HG03521 (cell line): ENCODE measurements around the gene TMEM60.

Experiments used
- ATAC-seq: cut with Tn5 transposase; IDR thresholded peaks from one replicate; pipeline ENCODE4 v1.9.1; 2021; ENCODE audit warnings: mild to moderate bottlenecking, moderate library complexity; ENCODE audit not compliant: unreplicated experiment

Gene TMEM60

DNA sequence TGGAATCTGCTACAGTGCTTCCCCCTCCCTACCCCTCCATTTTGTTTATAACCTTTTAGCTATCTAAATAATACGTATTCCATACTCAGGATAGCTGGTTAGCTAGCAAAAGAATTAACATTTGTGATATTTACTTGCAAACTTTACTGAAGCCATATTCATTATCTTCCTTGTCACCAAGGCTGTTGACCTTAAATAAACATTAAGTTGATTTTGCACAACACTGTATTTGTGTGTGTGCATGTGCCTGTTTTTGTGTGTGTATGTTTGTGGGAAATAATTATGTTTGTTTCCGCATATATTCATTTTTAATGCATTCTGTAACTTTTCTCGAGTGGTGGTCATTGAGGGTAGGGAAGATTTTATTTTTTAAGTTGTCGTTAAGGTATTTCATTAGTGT is 15.9 kb downstream of the TMEM60 start:
- ATAC-seq: no peak

DNA sequence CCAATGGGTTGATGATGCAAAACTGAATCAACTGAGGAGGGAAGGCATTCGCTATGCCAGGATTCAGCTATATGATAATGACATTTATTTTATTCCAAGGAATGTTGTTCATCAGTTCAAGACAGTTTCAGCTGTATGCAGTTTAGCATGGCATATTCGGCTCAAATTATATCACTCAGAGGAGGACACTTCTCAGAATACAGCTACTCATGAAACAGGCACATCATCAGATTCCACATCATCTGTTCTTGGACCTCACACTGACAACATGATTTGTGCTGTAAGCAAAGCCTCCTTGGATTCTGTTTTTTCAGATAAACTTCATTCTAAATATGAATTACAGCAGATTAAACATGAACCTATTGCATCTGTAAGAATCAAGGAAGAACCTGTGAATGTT is 19.7 kb downstream of the TMEM60 start:
- no peak for ATAC-seq

DNA sequence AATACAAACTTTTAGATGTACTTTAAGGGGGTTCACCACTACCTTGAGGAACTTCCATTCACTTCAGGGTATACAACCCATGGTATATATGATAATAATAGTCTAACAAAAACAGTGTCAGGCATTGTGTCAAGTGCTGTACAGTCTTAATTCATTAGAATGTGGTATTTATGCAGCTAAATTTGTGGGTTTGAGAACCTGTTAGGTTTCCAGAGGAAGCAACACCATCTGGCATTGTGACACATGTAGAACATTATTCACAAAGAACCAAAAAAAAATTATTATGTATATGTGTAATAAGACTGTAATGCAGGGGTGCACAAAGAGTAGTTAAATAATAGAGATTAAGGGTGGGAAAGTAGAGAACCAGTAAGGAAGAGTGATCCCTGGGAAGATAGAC is 26.3 kb downstream of the TMEM60 start:
- ATAC-seq: no peak

DNA sequence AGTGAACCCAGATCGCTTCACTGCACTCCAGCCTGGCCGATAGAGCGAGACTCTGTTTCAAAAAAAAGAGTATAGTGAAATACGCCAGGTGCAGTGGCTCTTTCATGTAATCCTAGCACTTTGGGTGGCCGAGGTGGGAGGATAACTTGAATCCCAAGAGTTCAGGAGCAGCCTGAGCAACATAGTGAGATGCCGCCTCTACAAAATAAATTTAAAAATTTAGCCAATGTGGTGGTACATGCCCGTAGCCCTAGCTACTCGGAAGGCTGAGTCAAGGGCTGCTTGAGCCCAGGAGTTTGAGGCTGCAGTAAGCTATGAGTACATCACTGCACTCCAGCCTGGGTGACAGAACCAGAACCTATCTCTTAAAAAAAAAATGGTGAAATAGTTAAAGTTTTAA is 27.9 kb downstream of the TMEM60 start:
- no peak for ATAC-seq

DNA sequence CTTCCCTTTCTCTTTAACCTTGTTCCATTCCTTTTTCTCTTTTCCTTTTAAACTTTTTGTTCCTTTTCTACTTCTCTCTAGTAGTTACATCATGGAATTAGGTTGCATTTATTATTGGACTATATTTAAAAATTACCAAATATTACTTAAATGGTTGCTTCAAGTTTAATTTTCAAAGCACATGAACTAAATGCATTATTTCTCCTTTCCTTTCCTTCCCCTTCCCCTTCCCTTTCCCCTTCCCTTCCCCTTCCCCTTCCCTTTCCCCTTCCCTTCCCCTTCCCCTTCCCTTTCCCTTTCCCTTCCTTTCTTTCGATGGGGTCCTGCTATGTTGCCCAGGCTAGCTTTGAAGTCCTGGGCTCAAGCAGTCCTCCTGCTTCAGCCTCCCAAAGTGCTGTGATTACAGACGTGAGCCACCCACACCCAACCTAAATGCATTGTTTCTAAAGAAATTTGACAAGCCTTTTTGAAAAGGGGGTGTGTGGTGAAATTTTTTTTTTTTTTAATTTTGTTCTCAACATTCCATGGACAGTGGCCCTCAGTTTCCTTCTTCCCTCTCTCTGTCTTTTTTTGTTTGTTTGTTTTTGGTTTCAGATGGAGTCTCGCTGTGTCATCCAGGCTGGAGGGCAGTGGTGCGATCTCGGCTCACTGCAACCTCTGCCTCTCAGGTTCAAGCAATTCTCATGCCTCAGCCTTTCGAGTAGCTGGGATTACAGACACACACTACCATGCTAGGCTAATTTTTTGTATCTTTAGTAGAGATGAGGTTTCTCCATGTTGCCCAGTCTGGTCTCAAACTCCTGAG is 31.2 kb downstream of the TMEM60 start:
- no peak for ATAC-seq

DNA sequence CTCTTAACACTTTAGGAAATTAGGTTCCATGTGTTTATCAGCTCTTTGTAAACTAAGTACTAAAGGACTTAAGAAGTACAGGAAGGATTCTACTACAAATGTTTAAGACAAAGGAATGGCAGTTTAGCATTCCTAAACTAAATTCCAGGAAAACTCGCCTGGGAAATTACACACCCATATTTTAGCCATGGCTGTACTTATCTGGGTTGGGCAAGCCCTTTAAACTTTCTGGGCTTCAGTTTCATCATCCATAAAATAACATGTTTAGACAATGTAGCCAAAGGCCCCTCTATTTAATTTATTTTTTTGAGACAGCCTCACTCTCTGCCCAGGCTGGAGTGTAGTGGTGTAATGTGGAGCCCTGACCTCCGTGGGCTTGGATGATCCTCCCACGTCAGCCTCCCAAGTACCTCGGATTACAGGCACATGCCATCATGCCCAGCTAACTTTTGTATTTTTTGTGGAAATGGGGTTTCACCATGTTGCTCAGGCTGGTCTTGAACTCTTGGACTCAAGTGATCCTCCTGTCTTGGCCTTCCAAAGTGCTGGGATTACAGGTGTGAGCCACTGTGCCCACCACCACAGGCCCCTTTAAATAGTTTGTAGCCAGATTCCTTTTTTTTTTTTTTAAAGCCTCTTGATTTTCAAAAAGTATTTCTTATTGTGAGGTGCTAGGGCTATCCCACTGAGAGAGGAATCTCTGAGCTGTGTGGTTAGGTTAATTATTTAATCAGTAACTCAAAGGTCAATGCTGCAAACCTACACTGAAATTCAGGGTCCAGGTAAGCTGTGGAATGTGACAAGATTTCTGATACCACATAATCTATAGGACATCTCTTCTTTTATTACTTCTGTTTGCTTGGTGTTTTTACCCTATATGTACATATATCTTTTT is 32.1 kb downstream of the TMEM60 start:
- ATAC-seq: no peak

DNA sequence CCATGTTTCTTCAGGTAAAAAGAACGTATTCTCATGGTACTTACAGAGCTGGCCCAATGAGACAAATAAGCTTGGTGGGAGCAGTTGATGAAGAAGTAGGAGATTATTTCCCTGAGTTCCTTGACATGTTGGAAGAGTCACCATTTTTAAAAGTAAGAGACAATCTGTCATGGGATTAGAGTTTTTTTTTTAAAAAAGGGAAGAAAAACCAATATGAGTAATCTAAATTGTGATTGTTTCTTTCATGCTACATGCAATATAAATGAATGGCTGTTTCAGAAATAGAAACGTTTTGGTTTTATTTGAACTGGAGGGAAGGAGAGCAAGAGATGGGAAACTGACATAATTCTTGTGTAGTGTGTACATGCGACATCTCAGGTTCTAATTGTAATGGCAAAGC is 32.8 kb downstream of the TMEM60 start:
- no peak for ATAC-seq

DNA sequence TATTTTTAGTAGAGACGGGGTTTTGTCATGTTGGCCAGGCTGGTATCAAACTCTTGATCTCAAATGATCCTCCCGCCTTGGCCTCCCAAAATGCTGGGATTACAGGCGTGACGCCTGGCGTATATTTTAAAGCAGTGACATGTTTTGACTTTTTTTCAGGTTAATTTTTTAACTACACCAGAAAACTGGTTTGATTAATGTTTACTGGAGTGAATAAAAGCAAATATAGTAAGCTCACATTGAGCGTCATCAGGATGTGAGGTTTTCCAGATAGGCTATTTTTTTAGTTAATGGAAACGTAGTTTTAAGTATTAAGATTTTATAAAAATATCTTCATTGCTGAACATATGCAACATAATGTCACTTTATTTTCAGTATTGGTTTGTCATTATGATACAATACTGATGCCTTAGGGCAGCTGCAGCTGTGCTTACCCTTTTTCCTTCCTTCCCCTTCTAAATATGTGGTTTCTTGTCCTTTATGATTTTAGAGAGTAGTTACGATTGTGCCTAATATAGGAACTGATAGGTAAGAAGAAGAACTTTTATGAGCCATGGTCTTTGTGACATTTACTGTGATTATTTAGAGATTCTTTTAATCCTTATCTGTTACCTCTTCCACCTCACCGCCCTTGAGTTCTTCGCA is 37.3 kb downstream of the TMEM60 start:
- ATAC-seq: no peak

DNA sequence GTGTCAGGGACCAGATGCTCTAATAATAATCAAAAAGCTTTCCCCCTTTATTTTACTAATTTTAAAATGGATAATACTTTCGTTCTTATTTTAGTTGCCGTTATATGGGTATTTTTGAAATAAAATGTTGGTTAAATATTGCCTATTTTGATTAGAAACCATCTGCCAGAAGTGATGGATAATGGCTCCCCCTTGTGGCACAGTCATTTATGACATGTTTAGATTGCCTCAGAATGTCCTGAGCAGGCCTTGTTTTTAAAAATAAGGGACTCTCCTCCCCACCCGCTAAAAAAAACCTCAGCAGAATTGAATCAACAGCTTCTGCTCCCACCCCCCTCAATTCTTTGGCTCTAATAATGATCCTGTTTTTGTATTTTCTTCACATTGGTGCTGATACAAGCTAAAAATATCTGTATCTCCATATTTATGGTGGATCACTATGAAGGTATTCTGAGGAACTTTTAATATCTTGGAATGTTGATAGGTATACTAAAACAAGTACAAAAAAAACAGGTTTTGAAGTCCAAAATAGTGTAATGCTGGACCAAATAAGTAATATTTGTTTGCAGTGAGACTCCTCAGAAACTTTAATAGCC is 38.8 kb downstream of the TMEM60 start:
- ATAC-seq: no peak

DNA sequence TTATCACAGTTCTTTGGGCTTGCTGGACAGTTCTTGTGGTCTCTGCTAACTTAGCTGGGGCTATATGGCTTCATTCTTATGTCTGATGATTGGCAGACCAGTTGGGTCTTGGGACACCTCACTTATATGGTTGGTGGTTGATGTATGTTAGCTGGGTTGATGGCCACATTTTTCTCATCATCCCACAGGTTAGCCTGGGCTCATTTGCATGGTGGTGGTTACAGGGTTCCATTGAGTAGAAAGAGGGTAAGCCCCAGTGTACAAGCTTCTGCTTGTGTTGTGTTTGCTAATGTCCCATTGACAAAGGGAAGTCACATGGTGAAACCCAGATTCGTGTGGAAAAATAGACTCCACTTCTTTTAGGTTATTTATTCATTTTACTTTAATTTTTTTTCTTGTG is 40.6 kb downstream of the TMEM60 start:
- ATAC-seq: peak; percentile 82

DNA sequence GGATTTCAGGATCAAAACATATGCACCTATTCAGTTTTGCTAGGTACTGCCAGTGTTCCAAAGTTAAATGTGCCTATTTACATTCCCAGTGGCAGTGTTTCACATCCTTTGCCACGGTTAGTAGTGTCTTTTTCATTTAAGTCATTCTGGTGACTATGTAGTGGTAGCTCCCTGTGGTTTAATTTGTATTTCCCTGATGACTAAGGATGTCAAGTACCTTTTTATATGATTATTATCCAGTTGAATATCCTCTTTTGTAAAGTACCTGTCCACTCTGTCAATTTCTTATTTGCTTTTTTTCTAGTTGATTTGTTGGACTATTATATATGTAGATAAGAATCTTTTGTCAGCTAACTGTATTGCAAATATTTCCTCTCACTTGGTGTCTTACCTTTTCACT is 45.1 kb downstream of the TMEM60 start:
- ATAC-seq: no peak

DNA sequence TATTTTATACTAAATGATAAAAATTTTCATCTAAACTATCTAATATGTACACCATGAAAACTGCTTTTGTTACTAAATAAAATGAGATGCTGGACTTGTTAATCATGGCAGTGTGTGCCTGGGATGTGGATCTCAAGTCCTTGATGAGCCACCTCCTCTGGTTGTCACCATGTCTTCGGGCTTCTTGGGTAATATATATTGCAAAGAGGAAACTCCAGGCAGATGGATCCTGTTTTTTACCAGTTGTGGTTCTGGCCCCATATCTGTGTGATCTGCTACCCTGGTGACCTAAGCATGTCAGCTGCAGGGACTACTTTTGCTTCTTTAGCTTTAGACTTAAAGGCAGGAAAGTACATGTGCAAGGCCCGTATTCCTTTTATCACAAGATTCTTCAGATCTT is 46.2 kb downstream of the TMEM60 start:
- no peak for ATAC-seq

DNA sequence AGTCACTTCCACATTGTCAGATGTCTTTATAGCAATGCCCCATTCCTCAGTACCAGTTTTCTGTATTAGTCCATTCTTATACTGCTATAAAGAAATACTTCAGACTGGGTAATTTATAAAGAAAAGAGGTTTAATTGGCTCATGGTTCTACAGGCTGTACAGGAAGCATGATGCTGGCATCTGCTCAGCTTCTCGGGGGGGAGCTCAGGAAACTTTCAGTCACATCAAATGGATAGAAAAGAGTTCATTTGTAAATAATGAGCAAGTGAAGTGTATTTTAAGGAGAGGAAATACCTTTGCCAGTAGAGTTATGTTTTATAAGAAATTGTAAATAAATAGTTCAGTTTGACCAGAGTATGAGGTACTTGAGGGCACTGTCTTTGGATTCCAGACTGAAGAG is 50.5 kb downstream of the TMEM60 start:
- no peak for ATAC-seq

DNA sequence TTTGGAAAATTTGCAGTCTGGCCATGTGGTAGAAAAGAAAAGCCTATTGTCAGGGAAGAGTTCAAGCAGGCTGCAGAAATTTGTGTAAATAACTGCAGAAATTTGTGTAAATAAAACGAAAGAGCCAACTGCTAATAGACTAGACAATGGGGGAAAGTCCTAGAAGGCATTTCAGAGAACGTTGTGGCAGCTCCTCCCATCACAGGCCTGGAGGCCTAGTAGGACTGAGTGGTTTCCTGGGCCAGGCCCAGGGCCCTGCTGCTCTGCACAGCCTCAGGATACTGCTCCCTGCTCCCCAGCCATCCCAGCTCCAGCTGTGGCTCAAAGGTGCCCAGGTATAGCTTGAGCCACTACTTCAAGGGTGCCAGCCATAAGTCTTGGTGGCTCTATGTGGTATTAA is 51.1 kb downstream of the TMEM60 start:
- no peak for ATAC-seq

DNA sequence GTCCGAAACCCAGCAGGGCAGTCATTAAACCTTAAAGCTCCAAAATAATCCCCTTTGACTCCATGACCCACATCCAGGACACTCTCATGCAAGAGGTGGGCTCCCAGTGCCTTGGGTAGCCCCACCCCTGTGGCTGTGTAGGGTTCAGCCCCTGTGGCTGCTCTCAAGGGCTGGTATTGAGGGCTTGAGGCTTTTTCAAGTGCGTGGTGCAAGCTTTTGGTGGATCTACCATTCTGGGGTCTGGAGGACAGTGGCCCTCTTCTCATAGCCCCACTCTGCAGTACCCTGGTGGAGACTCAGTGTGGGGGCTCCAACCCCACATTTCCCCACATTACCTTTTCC is 51.4 kb downstream of the TMEM60 start:
- no peak for ATAC-seq

DNA sequence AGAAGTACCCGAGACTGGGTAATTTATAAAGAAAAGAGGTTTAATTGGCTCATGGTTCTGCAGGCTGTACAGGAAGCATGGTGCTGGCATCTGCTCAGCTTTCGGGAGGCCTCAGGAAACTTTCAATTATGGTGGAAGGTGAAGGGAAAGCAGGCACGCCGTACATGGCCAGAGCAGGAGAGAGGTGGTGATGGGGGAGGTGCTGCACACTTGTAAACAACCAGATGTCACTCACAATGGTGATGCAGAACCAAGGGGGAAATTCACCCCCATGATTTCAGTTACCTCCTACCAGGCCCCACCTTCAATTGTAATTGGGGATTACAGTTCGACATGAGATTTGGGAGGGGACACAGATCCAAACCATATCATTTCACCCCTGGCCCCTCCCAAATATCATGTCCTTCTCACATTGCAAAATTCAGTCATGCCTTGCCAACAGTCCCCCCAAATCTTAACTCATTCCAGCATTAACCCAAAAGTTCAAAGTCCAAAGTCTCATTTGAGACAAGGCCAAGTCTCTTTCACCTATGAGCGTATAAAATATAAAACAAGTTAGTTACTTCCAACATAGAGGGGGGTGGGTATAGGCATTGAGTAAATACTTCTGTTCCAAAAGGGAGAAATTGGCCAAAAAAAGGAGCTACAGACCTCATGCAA is 51.9 kb downstream of the TMEM60 start:
- no peak for ATAC-seq

DNA sequence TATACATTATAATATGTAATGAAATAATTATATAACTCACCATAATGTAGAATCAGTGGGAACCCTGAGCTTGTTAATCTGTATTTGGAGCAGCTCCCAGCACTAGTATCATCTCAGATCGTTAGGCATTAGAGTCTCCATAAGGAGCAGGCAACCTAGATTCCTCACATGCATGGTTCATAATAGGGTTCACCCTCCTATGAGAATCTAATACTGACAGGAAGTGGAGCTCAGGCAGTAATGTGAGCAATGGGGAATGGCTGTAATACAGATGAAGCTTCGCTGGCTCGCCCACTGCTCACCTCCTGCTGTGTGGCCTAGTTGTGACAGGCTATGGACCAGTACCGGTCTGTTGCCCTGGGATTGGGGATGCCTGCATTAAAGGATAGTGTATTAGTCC is 52.5 kb downstream of the TMEM60 start:
- no peak for ATAC-seq
